Raji (cell line): Measurements from ENCODE around the gene LPIN1.

Experiments
- POLR2A ChIP-seq: IDR thresholded peaks from 2 replicates; pipeline ENCODE4 v1.6.1; 2011; ENCODE audit warnings: low read depth, low read length, control low read depth; ENCODE audit not compliant: insufficient read depth

The LPIN1 gene

GRCh38 chr2:11802782-11803191, 56.4 kb downstream of the LPIN1 start:
- TF ChIP-seq POLR2A = no peak

GRCh38 chr2:11805024-11805423, 58.6 kb downstream of the LPIN1 start:
- TF ChIP-seq POLR2A = no peak

GRCh38 chr2:11805920-11806319, 59.5 kb downstream of the LPIN1 start:
- no peak for TF ChIP-seq POLR2A

GRCh38 chr2:11807156-11808015, 61.0 kb downstream of the LPIN1 start:
- no peak for TF ChIP-seq POLR2A

- no peak for TF ChIP-seq POLR2A
Measured at GRCh38 chr2:11808016-11808400, 61.6 kb downstream of the LPIN1 start.

- TF ChIP-seq POLR2A = no peak
Measured at GRCh38 chr2:11809586-11810236, 63.3 kb downstream of the LPIN1 start.

- no peak for TF ChIP-seq POLR2A
Measured at GRCh38 chr2:11810237-11810977, 64.0 kb downstream of the LPIN1 start.

- TF ChIP-seq POLR2A = no peak
Measured at GRCh38 chr2:11811036-11811654, 64.7 kb downstream of the LPIN1 start.

- no peak for TF ChIP-seq POLR2A
Measured at GRCh38 chr2:11812466-11813248, 66.2 kb downstream of the LPIN1 start.

GRCh38 chr2:11813951-11814350, 67.5 kb downstream of the LPIN1 start:
- no peak for TF ChIP-seq POLR2A

GRCh38 chr2:11814979-11815510, 68.6 kb downstream of the LPIN1 start:
- no peak for TF ChIP-seq POLR2A

GRCh38 chr2:11819235-11819729, 72.8 kb downstream of the LPIN1 start:
- no peak for TF ChIP-seq POLR2A

GRCh38 chr2:11820650-11821049, 74.2 kb downstream of the LPIN1 start:
- TF ChIP-seq POLR2A = no peak

- TF ChIP-seq POLR2A = no peak
Measured at GRCh38 chr2:11821705-11822104, 75.3 kb downstream of the LPIN1 start.
